ENCODE measurements around the gene CYB561A3. TPM values are rescaled to one million over a fixed set of nuclear protein-coding genes. Genes with fewer than 3 reads are reported as not detected.
A peak's percentile ranks its signal among the peaks of the same experiment; 100 is the strongest.

The CYB561A3 gene
- total RNA-seq, 1 donor from 2014 or later = 47.2 TPM

GRCh38 chr11:61403658-61404057 lies 42.0 kb upstream of the CYB561A3 start:
- Histone ChIP-seq H3K9me3 (no peaks in the 10 kb centered on the region), H3K27ac (no peak overlapping the region), H3K27me3 (ENCODE audit: low read depth) (no peaks in the 10 kb centered on the region), H3K36me3 (peaks cover 87% of the 10 kb centered on the region), H3K4me1 (no peaks in the 10 kb centered on the region), H3K4me3 (no peak overlapping the region)
- intact Hi-C loops (cut with DNase I) = no loop called here
- no peak for TF ChIP-seq CTCF (IDR thresholded peaks at IDR 0.05)
- DNase-seq (no peak), ATAC-seq (peak in 1 of 2 donors; percentile 7)

- Histone ChIP-seq H3K36me3 (peaks cover 85% of the 10 kb centered on the region), H3K4me1 (no peaks in the 10 kb centered on the region), H3K4me3 (no peak overlapping the region), H3K27ac (no peak overlapping the region), H3K27me3 (ENCODE audit: low read depth) (no peaks in the 10 kb centered on the region), H3K9me3 (no peaks in the 10 kb centered on the region)
- no peak for TF ChIP-seq CTCF (IDR thresholded peaks at IDR 0.05)
- intact Hi-C loops (cut with DNase I) = no loop called here
- DNase-seq (no peak), ATAC-seq (no peak)
Observed at GRCh38 chr11:61401573-61401972, 39.9 kb upstream of the CYB561A3 start.

- ATAC-seq (no peak), DNase-seq (no peak)
- intact Hi-C loops (cut with DNase I) = no loop called here
- Histone ChIP-seq H3K27me3 (ENCODE audit: low read depth) (no peaks in the 10 kb centered on the region), H3K27ac (no peak overlapping the region), H3K9me3 (no peaks in the 10 kb centered on the region), H3K36me3 (peaks cover 85% of the 10 kb centered on the region), H3K4me1 (no peaks in the 10 kb centered on the region), H3K4me3 (no peak overlapping the region)
- no peak for TF ChIP-seq CTCF (IDR thresholded peaks at IDR 0.05)
Observed at GRCh38 chr11:61401173-61401572, 39.5 kb upstream of the CYB561A3 start.

- H3K4me3 ChIP-seq = peak overlapping the region; percentile 74
- ATAC-seq = peak; percentile 37 to 41
- intact Hi-C loops (cut with DNase I) = loop anchor here (10.0 kb wide), 1 partner anchor 58 kb away; the partner anchor contains the start of genes DDB1 and TKFC
- H3K27me3 ChIP-seq (ENCODE audit: low read depth) = no peaks in the 10 kb centered on the region
- peaks cover 19% of the 10 kb centered on the region for H3K4me1 ChIP-seq
- peaks cover 38% of the 10 kb centered on the region for H3K36me3 ChIP-seq
- no peak for DNase-seq
- no peaks in the 10 kb centered on the region for H3K9me3 ChIP-seq
- peak overlapping the region; percentile 86 for H3K27ac ChIP-seq
- no peak for TF ChIP-seq CTCF (IDR thresholded peaks at IDR 0.05)
Observed at GRCh38 chr11:61392981-61393595, 31.4 kb upstream of the CYB561A3 start.

- peaks cover 24% of the 10 kb centered on the region for H3K4me1 ChIP-seq
- no peak for DNase-seq
- intact Hi-C loops (cut with DNase I) = loop anchor here (10.0 kb wide), 1 partner anchor 55 kb away; the partner anchor contains the start of genes DDB1 and TKFC
- ATAC-seq = no peak
- H3K36me3 ChIP-seq = peaks cover 11% of the 10 kb centered on the region
- no peaks in the 10 kb centered on the region for H3K9me3 ChIP-seq
- no peaks in the 10 kb centered on the region for H3K27me3 ChIP-seq (ENCODE audit: low read depth)
- no peak overlapping the region for H3K4me3 ChIP-seq
- no peak overlapping the region for H3K27ac ChIP-seq
- no peak for TF ChIP-seq CTCF (IDR thresholded peaks at IDR 0.05)
Observed at GRCh38 chr11:61390161-61390560, 28.5 kb upstream of the CYB561A3 start.

Measured in lower lobe of right lung (tissue), 2 donors.